Measurements from ENCODE around the gene MYH10.

MYH10 gene

GRCh38 chr17:8488491-8488890, 142.0 kb downstream of the MYH10 start:
- no peak overlapping the region for H3K4me3 ChIP-seq (ENCODE audit: low read length)
- no peak for DNase-seq (ENCODE audit: low read depth)
- TF ChIP-seq CTCF (IDR thresholded peaks at IDR 0.05; ENCODE audit: insufficient read depth, low read depth, low read length, missing control alignments): no peak

- TF ChIP-seq CTCF (IDR thresholded peaks at IDR 0.05; ENCODE audit: insufficient read depth, low read depth, low read length, missing control alignments): no peak
Measured at GRCh38 chr17:8487743-8488142, 142.8 kb downstream of the MYH10 start.

GRCh38 chr17:8487130-8487645, 143.3 kb downstream of the MYH10 start:
- no peak overlapping the region for H3K4me3 ChIP-seq (ENCODE audit: low read length)
- no peak for TF ChIP-seq CTCF (IDR thresholded peaks at IDR 0.05; ENCODE audit: insufficient read depth, low read depth, low read length, missing control alignments)
- no peak for DNase-seq (ENCODE audit: low read depth)

More at GRCh38 chr17:8487743-8488142, 142.8 kb downstream of the MYH10 start:
- DNase-seq (ENCODE audit: low read depth): no peak
- no peak overlapping the region for H3K4me3 ChIP-seq (ENCODE audit: low read length)

GRCh38 chr17:8485491-8485890, 145.0 kb downstream of the MYH10 start:
- no peak for DNase-seq (ENCODE audit: low read depth)
- TF ChIP-seq CTCF (IDR thresholded peaks at IDR 0.05; ENCODE audit: insufficient read depth, low read depth, low read length, missing control alignments): no peak

GRCh38 chr17:8484465-8484864, 146.1 kb downstream of the MYH10 start:
- DNase-seq (ENCODE audit: low read depth): no peak
- no peak for TF ChIP-seq CTCF (IDR thresholded peaks at IDR 0.05; ENCODE audit: insufficient read depth, low read depth, low read length, missing control alignments)
- no peak overlapping the region for H3K4me3 ChIP-seq (ENCODE audit: low read length)

More at GRCh38 chr17:8485491-8485890, 145.0 kb downstream of the MYH10 start:
- H3K4me3 ChIP-seq (ENCODE audit: low read length): no peak overlapping the region

- no peak for TF ChIP-seq CTCF (IDR thresholded peaks at IDR 0.05; ENCODE audit: insufficient read depth, low read depth, low read length, missing control alignments)
- DNase-seq (ENCODE audit: low read depth): no peak
- H3K4me3 ChIP-seq (ENCODE audit: low read length): no peak overlapping the region
Measured at GRCh38 chr17:8482546-8482945, 148.0 kb downstream of the MYH10 start.

DNA sequence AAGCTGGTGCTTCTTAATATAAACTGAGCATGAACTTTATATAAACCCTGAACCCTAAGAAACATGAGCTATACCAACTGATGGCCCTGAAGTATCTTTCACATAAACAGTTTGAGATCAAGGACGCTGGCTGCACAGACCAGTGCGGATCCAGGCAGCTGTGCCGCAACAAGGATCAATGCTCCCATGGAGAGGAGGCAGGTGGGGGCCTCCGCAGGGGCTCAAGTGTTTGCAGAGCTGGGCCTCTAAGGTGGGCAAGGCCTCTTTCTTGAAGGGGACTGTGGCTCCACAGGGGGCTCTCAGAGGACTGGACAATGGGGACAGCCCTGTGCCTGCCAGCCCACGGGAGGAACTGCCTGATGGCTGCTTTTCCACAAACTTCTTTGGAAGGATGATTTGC, 148.8 kb downstream of the MYH10 start:
- H3K4me3 ChIP-seq (ENCODE audit: low read length): no peak overlapping the region
- TF ChIP-seq CTCF (IDR thresholded peaks at IDR 0.05; ENCODE audit: insufficient read depth, low read depth, low read length, missing control alignments): no peak
- no peak for DNase-seq (ENCODE audit: low read depth)

Measured in epithelial cell of esophagus (primary cell).